Ovary (tissue), 9 donors: ENCODE measurements around the gene OLIG2. TPM values are rescaled to one million over a fixed set of nuclear protein-coding genes. Genes with fewer than 3 reads are reported as not detected.

Experiments
- DNase-seq, 5 donors: peaks; one replicate each; pipeline ENCODE4 v3.0.0-alpha.2; 2019 to 2020
- H3K27ac ChIP-seq, 2 donors: fragments of 200-600 bp; one replicate each; pipeline versions ENCODE4 v1.5.1 to v1.8.0; 2019 to 2022
- H3K27me3 ChIP-seq: fragments of 200-600 bp; one replicate; pipeline ENCODE4 v1.8.0; 2022
- H3K36me3 ChIP-seq: fragments of 200-600 bp; sonication (generic); one replicate; pipeline ENCODE4 v1.5.1; 2019
- H3K4me1 ChIP-seq: one replicate; pipeline ENCODE4 v1.8.1; 2013; ENCODE audit warnings: mild to moderate bottlenecking, moderate library complexity; ENCODE audit not compliant: insufficient read depth
- H3K4me3 ChIP-seq: fragments of 200-600 bp; sonication (generic); one replicate; pipeline ENCODE4 v1.5.1; 2017
- H3K9me3 ChIP-seq, 2 donors: fragments of 200-600 bp in 1 of 2; sonication (generic) in 1 of 2; one replicate each; pipeline versions ENCODE4 v1.5.1 to v1.8.1; 2013 to 2019; ENCODE audit warnings: mild to moderate bottlenecking in 1 of 2, moderate library complexity in 1 of 2
- CTCF ChIP-seq, 3 donors: fragments of 450-650 bp in 2 of 3; fragments of 200-600 bp in 1 of 3; IDR thresholded peaks; one replicate each; pipeline versions ENCODE4 v1.5.1 to v1.8.0; 2016 to 2022; ENCODE audit warnings: antibody characterized with exemption in 3 of 3, mild to moderate bottlenecking in 1 of 3
- EP300 ChIP-seq: sonication (generic); formaldehyde crosslinking; IDR thresholded peaks from one replicate; pipeline ENCODE4 v1.6.1; 2017; ENCODE audit warnings: antibody characterized with exemption
- POLR2A ChIP-seq: fragments of 450-650 bp; IDR thresholded peaks from one replicate; pipeline ENCODE4 v1.6.1; 2017; ENCODE audit warnings: antibody characterized with exemption, mild to moderate bottlenecking, moderate library complexity
- WGBS, 3 donors: extraction: QIAGEN DNeasy Blood & Tissue Kit in 1 of 3; methylation state at CpG; one replicate each; pipeline versions ENCODE4 v1.1.5 to v1.1.7; 2013 to 2017; 5-methylcytosine and 5-hydroxymethylcytosine counted together
- intact Hi-C, 4 donors: fragments of 100-400 bp; cut with DNase I; formaldehyde crosslinking; loops; one replicate each; pipeline versions ENCODE4 v1.11.0 to v1.15.1; 2022 to 2023
- polyA plus RNA-seq, 2 donors: library from polyadenylated mRNA; stranded (reverse); fragments of 200-250 nt in 1 of 2; fragments of 350-450 nt in 1 of 2; fragmentation: Illumina TruSeq in 1 of 2; extraction: RNeasy Lipid Tissue Mini Kit (QIAGEN cat#74804) in 1 of 2; gene quantifications; one replicate each; pipeline ENCODE4 v1.2.3, GENCODE V29; 2013 to 2014
- total RNA-seq, 7 donors: library from RNA; depleted of rRNA in 2 of 7; stranded (reverse); fragments of >200 nt in 2 of 7; fragmentation: NEBNext Ultra II Directional in 3 of 7; extraction: Animal tissue kit (Norgen Biotek cat#: 25700) in 3 of 7; gene quantifications; one replicate each; pipeline versions ENCODE4 v1.1.0 to v1.2.4, GENCODE V29; 2016 to 2023
- donor health status: DM: no; HTN: no; CAD: no; lungs with moderate emphysema.
- donor health status: DM: no; HTN: no; CAD: no.
- donor health status: Bipolar disorder and iron deficiency.
- donor health status: DM: yes; HTN: yes; CAD: no.
- donor health status: DM: no; HTN: no; CAD: no.
- donor health status: DM: yes; HTN: yes; CAD: no.

The OLIG2 gene
- total and polyA plus RNA-seq, 9 donors: not detected

- no peak overlapping the region for H3K27ac ChIP-seq
- DNase-seq: no peak
- H3K36me3 ChIP-seq: no peaks in the 10 kb centered on the region
- no peak overlapping the region for H3K4me3 ChIP-seq
- no peaks in the 10 kb centered on the region for H3K4me1 ChIP-seq
- 1 to 3% (median 3%) methylated on average over 62 to 76 of the region's 76 CpGs for WGBS, 3 donors
- intact Hi-C loops: no loop called here
- no peak for TF ChIP-seq EP300
- no peak for TF ChIP-seq CTCF (IDR thresholded peaks at IDR 0.05)
- no peak for TF ChIP-seq POLR2A
- peaks cover 3% of the 10 kb centered on the region for H3K27me3 ChIP-seq
- H3K9me3 ChIP-seq: no peaks in the 10 kb centered on the region
Measured at GRCh38 chr21:33033094-33033951, 7.6 kb downstream of the OLIG2 start.

- DNase-seq: no peak
- intact Hi-C loops: no loop called here
- Histone ChIP-seq H3K27me3 (peaks cover 1% of the 10 kb centered on the region), H3K9me3 (no peaks in the 10 kb centered on the region), H3K4me3 (no peak overlapping the region), H3K4me1 (no peaks in the 10 kb centered on the region), H3K27ac (no peak overlapping the region), H3K36me3 (no peaks in the 10 kb centered on the region)
- TF ChIP-seq POLR2A (no peak), CTCF (IDR thresholded peaks at IDR 0.05) (no peak), EP300 (no peak)
- 23 to 27% (median 26%) methylated on average over 18 to 20 of the region's 20 CpGs for WGBS, 3 donors
Measured at GRCh38 chr21:33033961-33034413, 8.3 kb downstream of the OLIG2 start.

- no peaks in the 10 kb centered on the region for H3K4me1 ChIP-seq
- 47 to 67% (median 66%) methylated on average over 1 of the region's 1 CpG for WGBS, 3 donors
- TF ChIP-seq EP300 (no peak), POLR2A (no peak), CTCF (IDR thresholded peaks at IDR 0.05) (no peak)
- no peaks in the 10 kb centered on the region for H3K36me3 ChIP-seq
- no peak for DNase-seq
- no peak overlapping the region for H3K27ac ChIP-seq
- H3K4me3 ChIP-seq: no peak overlapping the region
- intact Hi-C loops: no loop called here
- no peaks in the 10 kb centered on the region for H3K9me3 ChIP-seq
- H3K27me3 ChIP-seq: no peaks in the 10 kb centered on the region
Measured at GRCh38 chr21:33035147-33035546, 9.4 kb downstream of the OLIG2 start.

GRCh38 chr21:33036430-33037162, 10.9 kb downstream of the OLIG2 start:
- no peak for TF ChIP-seq EP300
- no peak for TF ChIP-seq CTCF (IDR thresholded peaks at IDR 0.05)
- TF ChIP-seq POLR2A: no peak
- Histone ChIP-seq H3K4me3 (no peak overlapping the region), H3K4me1 (no peaks in the 10 kb centered on the region), H3K27me3 (no peaks in the 10 kb centered on the region), H3K27ac (no peak overlapping the region), H3K36me3 (no peaks in the 10 kb centered on the region), H3K9me3 (no peaks in the 10 kb centered on the region)
- no peak for DNase-seq
- WGBS, 3 donors: 26 to 34% (median 26%) methylated on average over 11 of the region's 11 CpGs
- intact Hi-C loops: no loop called here
